ENCODE data around the gene FBXW5.

Gene FBXW5

GRCh38 chr9:136960212-136960937 lies 15.8 kb upstream of the FBXW5 start:
- DNase-seq: no peak

GRCh38 chr9:136958898-136959850 lies 14.6 kb upstream of the FBXW5 start:
- DNase-seq: no peak

GRCh38 chr9:136958473-136958872 lies 13.9 kb upstream of the FBXW5 start:
- no peak for DNase-seq

- DNase-seq: no peak
Observed at GRCh38 chr9:136957901-136958300, 13.4 kb upstream of the FBXW5 start.

DNA sequence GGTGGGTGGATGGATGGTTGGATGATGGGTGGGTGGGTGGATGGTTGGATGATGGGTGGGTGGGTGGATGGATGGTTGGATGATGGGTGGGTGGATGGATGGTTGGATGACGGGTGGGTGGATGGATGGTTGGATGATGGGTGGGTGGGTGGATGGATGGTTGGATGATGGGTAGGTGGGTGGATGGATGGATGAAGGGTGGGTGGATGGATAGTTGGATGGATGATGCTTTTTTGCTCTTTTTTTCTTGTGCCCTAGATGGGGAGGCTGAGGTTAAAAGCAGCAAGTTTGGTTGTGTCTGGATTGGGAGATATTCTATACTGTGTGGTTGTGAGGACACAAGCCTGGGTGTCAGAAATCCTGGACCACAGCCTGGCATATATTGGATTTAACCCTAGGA lies 12.9 kb upstream of the FBXW5 start:
- no peak for DNase-seq

GRCh38 chr9:136956604-136957003 lies 12.1 kb upstream of the FBXW5 start:
- DNase-seq: no peak

DNA sequence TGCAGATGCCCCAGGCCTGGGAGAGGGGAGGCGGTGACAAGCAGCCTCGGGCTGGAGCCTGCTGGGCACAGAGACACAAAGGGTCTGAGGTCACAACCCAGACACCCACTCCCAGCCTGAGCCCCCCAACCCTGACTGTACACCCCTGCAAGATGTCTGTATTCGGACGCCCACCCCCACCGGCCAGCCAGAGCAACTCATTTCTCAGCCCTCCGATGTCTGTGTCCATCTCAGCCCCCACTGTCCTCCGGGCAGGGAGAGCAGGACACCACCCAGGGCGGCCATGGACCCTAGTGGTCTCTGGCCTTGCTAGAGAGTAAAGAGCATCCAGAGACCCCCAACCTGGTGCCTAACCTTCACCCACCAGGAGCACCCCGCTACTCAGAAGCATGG lies 11.4 kb upstream of the FBXW5 start:
- no peak for DNase-seq

GRCh38 chr9:136955202-136955942 lies 10.8 kb upstream of the FBXW5 start:
- DNase-seq: no peak

DNA sequence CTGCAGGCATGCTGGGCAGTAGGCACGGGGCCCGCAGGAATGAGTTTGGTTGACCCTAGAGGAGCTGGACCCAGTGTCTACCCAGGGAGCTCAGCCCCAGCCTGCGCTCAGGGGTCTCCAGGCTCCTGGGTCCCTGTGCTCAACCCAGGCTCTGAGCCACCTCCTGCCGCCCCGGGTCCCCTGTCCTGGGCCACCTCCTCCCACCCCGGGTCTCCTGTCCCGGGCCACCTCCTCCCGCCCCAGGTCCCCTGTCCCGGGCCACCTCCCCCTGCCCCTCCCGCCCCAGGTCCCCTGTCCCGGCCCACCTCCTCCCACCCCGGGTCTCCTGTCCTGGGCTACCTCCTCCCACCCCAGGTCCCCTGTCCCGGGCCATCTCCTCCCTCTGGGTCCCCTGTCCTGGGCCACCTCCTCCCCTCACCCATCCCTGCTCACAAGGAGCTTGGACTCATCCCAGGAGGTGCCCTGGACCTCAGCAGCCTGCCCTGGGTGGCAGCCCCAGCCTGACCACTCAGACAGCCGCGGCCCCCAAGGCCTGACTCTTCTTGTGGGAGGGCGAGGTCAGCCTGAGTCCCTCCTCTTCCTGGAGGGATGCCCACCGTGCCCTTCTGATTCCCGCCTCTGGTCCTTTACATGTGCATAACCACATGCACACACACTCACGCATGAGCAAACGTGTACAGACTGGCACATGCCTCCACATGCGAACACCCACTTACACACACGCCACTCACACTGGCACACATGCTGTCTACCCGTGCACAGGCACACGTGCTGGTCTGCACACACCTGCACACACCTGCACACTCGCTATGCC lies 9.9 kb upstream of the FBXW5 start:
- DNase-seq: no peak

DNA sequence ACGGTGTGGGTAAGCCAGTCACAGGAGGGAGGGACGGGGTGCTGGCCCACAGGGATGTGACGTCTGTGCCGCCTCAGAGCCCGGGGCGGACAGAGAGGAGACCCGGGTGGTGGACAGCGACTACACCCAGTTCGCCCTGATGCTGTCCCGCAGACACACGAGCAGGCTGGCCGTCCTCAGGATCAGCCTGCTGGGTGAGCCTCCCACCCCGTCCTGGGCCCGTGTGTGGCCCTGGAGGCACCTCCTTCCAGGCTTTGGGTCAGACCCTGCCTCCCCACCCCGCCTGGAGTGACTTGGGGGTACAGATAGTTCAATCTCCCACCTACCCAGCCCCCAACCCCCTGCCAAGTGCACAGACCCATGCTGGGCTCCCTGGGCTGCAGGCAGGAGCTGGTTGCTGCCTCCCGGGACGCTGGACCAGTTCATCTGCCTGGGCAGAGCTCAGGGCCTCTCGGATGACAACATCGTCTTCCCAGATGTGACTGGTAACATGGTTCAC lies 9.3 kb upstream of the FBXW5 start:
- DNase-seq: no peak

DNA sequence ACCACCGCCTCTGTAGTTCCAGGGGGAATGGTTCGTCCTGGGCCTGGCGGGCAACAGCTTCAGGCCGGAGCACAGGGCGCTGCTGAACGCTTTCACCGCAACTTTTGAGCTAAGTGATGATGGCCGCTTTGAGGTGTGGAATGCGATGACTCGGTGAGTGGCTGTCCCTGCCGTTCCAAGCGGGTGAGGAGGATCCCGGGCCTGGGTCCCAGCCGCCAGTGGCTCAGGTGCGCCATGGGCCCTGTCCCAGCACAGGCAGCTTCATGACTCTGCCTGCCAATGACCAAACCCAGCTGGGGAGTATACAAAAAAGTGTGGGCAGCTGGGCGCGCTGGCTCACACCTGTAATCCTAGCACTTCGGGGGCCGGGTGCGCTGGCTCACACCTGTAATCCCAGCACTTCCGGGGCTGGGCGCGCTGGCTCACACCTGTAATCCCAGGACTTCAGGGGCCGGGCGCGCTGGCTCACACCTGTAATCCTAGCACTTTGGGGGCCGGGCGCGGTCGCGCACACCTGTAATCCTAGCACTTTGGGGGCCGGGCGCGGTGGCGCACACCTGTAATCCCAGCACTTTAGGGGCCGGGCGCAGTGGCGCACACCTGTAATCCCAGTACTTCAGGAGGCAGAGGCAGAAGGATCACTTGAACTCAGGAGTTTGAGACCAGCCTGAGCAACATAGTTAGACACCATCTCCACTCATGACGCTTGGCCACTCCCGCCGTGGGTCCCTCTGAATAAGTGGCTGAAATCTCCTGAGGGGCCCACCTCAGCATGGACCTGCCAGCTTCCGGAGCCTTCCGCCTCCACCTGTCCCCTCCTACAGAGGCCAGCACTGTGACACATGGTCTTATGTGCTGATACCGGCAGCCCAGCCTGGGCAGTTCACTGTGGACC lies 8.6 kb upstream of the FBXW5 start:
- DNase-seq: no peak

DNA sequence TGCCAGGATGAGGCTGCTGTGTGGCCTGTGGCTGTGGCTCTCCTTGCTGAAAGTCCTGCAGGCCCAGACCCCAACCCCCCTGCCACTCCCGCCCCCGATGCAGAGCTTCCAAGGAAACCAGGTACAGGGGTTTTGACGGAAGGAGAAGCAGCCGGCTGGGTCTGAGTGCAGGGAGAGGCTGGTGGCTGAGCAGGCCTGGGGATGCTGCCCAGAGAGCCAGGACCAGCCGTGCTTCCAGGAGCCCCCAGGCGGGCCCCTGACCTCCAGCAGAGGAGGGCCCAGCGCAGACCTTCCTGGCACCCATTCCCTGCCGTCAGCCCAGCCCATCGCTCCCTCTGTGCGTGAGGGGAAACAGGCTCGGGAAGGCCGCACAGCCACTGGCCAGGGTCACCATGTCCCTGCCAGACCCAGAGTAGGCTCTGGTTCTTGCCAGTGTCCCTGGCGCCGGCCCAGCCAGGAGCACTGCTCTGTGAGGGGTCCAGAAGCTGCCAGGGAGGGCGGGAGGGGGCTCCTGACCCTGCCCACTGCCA lies 7.8 kb upstream of the FBXW5 start:
- DNase-seq: no peak

DNA sequence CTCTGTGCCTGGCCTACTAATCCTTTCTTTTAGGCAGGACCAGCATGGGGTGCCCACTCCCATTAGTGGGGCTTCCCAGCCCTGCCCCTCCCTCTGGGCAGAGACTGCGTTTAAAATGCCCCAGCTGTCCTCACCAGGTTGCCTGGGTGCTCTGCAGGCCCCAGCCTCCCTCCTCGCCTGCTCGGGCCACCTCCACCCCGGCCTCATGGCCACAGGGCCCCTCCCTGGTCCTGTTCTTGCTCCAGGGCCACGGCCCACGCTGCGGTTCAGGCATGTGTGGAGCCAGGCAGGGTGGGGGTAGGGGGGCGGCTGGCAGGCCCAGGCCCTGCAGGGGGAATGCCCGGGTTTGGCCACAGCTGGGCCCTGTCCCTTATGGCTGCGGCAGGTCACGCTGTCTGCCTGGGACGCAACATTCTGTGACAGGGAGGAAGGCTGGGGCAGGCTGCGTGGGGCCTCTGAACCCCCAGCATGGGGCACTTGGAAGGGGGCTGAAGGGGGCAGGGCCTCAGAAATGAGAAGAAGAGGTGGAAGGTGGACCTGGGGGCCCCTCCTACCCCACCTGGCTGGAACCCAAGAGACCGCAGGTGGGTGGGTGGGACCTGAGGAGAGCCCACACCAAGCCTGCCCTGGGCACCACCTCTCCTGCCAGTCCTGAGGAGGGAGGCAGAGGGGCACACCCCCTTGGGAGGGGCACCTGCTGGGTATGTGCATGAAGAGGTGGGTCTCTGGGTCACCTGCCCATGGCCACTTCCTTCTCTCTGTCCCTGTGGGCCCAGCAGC lies 7.2 kb upstream of the FBXW5 start, which contains the start of gene LCN12:
Gene LCN12 (plus strand): TSS at position 733 of the 780 bp plus-strand sequence. CDS start 55 bp downstream, outside the sequence.
- no peak for DNase-seq

DNA sequence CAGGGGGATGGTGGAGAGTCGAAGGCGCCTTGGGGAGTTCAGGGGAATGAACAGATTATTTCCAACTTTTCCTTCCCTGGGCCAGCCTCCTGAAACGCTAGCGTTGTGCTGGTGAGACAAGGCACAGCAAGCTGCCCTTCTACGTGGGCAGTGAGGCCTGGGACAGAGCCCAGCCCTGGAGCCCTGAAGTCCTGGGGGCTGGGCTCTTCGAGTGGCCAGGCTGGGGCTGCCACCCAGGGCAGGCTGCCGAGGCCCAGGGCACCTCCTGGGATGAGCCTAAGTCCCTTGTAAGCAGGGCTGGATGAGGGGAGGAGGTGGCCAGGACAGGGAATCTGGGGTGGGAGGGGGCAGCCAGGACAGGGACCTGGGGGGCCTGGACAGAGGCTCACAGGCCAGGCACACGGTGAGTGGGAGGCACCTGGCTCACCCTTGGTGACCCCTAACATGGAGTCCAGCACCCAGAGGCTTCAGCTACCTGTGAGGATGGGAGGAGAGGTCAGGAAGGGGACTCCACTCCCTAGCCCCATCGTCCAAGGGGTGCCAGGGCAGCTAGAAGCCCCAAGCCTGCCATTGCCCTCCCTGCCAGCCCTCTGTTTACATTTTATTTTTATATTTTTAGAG lies 6.2 kb upstream of the FBXW5 start:
- no peak for DNase-seq

DNA sequence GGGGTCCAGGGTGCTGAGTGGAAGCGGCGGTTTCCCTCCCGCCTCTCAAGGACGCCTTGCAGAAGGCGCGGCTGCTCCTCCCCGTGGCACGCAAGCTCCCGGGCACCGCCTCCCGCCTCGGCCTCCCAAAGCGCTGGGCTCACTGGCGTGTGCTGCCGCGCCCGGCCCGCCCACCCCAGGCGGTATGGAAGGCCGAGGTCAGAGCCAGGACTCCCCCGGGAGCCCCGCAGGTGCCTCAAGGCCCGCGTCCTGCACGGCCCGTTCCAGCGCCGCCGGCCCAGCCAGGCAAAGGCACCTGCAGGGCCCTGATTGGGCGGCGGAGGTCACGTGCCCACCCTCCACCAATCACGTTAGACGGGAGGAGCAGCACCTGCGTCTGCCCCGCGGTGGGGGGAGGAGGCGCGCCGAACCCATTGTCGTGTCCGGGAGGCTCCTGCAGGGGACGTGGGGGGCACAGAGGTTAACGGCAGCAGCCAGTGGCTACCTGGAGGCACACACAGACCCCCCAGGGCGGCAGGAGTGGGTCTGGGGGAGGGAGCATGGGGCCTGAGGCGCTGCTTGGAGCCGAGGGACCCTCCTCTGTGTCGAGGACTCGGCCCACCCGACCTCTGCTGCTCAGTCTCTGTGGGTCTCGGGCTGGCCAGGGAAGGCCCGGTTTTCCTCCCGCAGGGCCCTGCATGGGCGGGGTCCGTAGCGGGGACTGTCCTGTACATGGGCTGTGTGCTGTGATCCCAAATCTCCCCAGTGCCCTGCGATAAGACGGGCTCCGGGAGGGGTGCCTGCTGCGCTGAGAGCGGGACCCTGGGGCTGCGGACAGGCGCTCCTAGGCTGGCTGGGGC lies 5.5 kb upstream of the FBXW5 start:
- DNase-seq: peak; percentile 95

DNA sequence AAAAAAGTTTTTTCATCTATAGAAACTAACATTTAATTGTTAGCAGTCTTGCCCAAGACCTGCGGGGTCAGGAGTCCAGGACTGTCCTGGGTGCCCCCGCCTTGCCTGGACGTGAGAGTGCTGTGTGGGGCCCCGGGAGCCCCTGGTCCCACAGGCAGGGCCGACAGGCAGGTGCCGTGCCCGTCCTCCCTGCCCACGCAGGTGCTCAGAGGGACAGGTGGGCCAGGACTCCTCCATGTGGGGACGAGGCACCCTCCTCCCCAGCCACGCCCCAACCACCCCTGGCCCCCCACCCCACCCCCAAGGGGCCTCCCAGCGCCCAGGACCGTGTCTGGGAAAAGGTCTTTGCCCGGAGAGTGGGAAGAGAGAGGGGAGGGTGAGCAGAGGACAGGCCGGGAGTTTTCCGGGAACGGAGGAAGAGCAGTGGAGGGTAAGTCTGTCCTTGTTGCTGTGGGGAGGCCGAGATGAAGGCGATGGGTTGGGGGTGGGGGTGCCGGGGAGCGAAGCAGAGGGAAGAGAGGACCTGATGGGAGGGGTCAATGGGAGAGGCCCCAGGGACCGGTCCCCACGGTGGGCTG lies 4.8 kb upstream of the FBXW5 start:
- DNase-seq: no peak

- DNase-seq: peak; percentile 60
Observed at GRCh38 chr9:136947955-136948510, 3.5 kb upstream of the FBXW5 start.
